ENCODE results near the gene DACT1. TPM values are rescaled to one million over a fixed set of nuclear protein-coding genes. Genes with fewer than 3 reads are reported as not detected.

Gene DACT1
- total RNA-seq, 1 donor from 2014 or later: 3.4 TPM

DNA sequence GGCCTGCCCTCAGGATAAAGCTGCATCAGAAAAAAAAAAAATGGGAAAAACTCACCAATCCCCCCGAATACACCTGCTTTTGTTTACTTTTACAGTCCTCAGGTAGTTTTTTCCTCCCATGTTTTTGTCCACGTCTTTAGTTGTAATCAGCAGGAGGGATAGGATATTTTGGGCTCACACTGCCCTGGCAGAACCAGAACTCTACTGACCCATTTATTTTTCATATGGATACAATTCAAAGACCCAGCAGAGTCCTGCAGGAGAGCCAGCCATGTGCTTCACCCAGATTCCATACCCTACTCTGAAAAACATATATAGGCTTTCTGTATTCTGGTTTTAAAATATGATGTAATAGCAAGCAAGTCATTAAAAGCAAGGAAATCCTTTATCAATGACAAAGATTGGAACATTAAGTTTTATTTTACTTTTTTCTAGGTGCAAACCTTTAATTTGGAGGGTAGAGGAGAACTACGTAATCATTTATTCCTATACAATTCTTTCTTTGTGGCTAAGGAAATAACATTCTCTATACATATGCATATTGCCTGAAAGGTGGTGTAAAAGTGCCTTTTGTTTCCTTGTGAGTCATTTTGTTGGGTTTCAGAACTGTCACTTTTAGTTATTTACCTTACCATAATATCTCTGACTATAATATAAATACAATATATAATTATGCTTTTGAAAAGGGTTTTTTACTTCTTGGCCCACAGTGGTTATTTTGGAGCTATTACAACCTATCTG, 19.1 kb downstream of the DACT1 start:
- intact Hi-C loops (cut with micrococcal nuclease): no loop called here
- TF ChIP-seq CTCF (IDR thresholded peaks at IDR 0.05; ENCODE audit: borderline replicate concordance): no peak
- H3K27ac ChIP-seq (replicated peaks): no peak overlapping the region
- no peak for DNase-seq
- peaks cover 8% of the 10 kb centered on the region for H3K9me3 ChIP-seq (replicated peaks)
- no peaks in the 10 kb centered on the region for H3K27me3 ChIP-seq (ENCODE audit: low read depth)
- H3K4me1 ChIP-seq: peaks cover 5% of the 10 kb centered on the region
- no peaks in the 10 kb centered on the region for H3K36me3 ChIP-seq
- H3K4me3 ChIP-seq: no peak overlapping the region

DNA sequence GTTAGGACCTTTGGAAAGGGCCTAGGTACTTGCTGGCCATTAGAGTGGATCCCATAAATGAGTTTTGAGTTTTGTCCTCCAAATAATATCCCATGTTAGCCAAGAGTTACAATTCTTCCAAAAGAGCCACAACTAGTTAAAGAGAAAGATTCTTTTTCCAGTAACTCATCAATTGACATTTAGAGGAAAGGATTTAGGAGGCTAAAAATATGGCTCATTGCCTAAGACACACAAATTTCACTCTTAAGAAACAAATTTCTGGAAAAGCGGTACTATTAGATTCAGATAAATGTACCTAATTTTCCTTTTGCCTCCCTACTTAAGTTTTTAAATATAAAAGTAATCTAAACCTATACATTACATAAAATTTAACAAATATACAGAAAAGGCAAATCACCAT, 21.3 kb downstream of the DACT1 start:
- H3K4me1 ChIP-seq: peaks cover 12% of the 10 kb centered on the region
- no peak overlapping the region for H3K4me3 ChIP-seq
- no peak for DNase-seq
- H3K36me3 ChIP-seq: no peaks in the 10 kb centered on the region
- TF ChIP-seq CTCF (IDR thresholded peaks at IDR 0.05; ENCODE audit: borderline replicate concordance): no peak
- no peak overlapping the region for H3K27ac ChIP-seq (replicated peaks)
- H3K27me3 ChIP-seq (ENCODE audit: low read depth): no peaks in the 10 kb centered on the region
- intact Hi-C loops (cut with micrococcal nuclease): no loop called here
- peaks cover 8% of the 10 kb centered on the region for H3K9me3 ChIP-seq (replicated peaks)

DNA sequence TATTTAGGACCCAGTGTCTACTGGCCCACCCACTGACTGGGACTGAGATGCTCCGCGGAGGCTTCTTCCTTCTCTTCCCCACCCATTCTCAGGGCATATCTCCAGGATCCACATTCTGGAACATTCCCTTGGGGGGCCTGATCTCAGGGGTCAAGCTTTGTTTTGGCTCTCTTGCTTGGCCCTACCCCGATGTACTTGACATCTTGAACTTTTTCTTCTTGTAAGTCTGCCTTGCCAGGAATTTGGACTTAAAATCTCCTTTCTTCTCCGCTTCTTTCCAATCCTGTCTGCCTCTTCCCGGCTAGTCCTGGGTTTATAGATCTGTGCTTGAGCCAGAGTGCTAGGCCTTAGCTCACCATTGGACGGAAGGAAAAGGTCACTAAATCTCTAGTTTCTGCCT, 22.1 kb downstream of the DACT1 start:
- no peak for TF ChIP-seq CTCF (IDR thresholded peaks at IDR 0.05; ENCODE audit: borderline replicate concordance)
- no peaks in the 10 kb centered on the region for H3K27me3 ChIP-seq (ENCODE audit: low read depth)
- H3K9me3 ChIP-seq (replicated peaks): peaks cover 8% of the 10 kb centered on the region
- peak overlapping the region; percentile 51 for H3K27ac ChIP-seq (replicated peaks)
- H3K36me3 ChIP-seq: no peaks in the 10 kb centered on the region
- H3K4me1 ChIP-seq: peaks cover 15% of the 10 kb centered on the region
- DNase-seq: peak; percentile 51
- intact Hi-C loops (cut with micrococcal nuclease): no loop called here
- H3K4me3 ChIP-seq: no peak overlapping the region

GRCh38 chr14:58660407-58660806, 22.6 kb downstream of the DACT1 start:
- no peak for TF ChIP-seq CTCF (IDR thresholded peaks at IDR 0.05; ENCODE audit: borderline replicate concordance)
- Histone ChIP-seq H3K27ac (replicated peaks) (peak overlapping the region; percentile 51), H3K4me3 (no peak overlapping the region), H3K4me1 (peaks cover 15% of the 10 kb centered on the region), H3K36me3 (no peaks in the 10 kb centered on the region), H3K9me3 (replicated peaks) (peaks cover 6% of the 10 kb centered on the region), H3K27me3 (ENCODE audit: low read depth) (no peaks in the 10 kb centered on the region)
- DNase-seq: no peak
- intact Hi-C loops (cut with micrococcal nuclease): no loop called here

GRCh38 chr14:58662018-58662417, 24.3 kb downstream of the DACT1 start:
- Histone ChIP-seq H3K4me1 (peaks cover 15% of the 10 kb centered on the region), H3K9me3 (replicated peaks) (no peaks in the 10 kb centered on the region), H3K4me3 (no peak overlapping the region), H3K27me3 (ENCODE audit: low read depth) (no peaks in the 10 kb centered on the region), H3K36me3 (no peaks in the 10 kb centered on the region), H3K27ac (replicated peaks) (no peak overlapping the region)
- DNase-seq: no peak
- no peak for TF ChIP-seq CTCF (IDR thresholded peaks at IDR 0.05; ENCODE audit: borderline replicate concordance)
- intact Hi-C loops (cut with micrococcal nuclease): no loop called here

All from left ventricle myocardium inferior (tissue), 1 donor.